ENCODE measurements around the gene PNCK. TPM values are rescaled to one million over a fixed set of nuclear protein-coding genes. Genes with fewer than 3 reads are reported as not detected.

Gene PNCK
- polyA plus RNA-seq, 3 donors = 8.3 to 12.7 (median 10.2) TPM

- no peak for DNase-seq
Measured at GRCh38 chrX:153642655-153643430, 30.8 kb downstream of the PNCK start.

- no peak for DNase-seq
Measured at GRCh38 chrX:153642051-153642654, 31.5 kb downstream of the PNCK start.

DNA sequence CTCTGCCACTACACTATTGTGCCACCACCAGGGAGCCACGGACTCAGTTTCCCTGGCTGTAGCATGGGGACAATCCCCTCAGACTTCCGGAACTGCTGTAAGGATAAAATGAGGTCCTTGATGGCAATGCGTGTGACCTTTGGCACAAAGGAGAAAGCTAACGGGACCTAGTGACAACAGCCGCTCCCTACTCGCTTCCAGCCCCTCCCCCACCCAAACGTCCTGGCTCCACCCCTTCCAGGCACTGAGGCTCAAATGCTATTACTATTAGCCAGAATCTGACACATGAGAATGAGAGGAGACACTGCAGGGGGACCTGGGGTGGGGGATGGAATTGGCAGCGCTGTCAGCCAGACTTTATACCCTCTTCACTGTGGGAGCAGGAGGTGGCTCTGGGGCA, 32.0 kb downstream of the PNCK start:
- no peak for DNase-seq

- DNase-seq = no peak
Measured at GRCh38 chrX:153640736-153641575, 32.7 kb downstream of the PNCK start.

DNA sequence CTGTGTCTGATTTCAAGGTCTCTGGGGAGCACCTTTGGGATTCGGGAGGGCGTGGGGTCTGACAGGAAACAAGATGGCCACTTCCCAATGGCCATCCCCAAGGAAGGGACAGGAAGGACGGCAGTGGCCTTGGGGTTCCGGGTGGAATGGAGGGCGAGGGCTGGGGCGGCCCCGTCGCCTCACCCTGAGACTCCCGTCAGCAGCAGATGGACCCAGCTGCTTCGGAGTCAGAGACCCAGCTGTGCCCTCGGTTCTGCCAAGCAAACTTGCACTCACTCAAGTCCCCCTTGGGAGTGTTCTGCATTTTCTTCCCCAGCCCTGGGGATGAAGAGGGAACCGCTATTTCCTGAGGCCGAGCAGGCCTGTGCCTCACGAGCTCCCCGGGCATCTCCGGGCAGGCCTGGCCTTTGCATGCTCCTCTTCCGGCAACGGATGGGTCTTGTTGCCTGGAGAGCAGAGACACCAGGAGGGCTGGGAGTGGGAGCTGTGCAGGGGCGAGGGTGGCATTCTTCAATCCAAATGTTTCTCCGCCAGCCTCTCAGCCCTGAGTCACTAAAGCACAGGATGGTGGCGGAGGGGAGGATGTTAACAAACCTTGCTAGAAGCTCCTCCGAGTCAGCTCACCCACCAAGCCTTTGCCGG, 33.4 kb downstream of the PNCK start:
- no peak for DNase-seq

GRCh38 chrX:153639177-153640044, 34.2 kb downstream of the PNCK start:
- DNase-seq = no peak

GRCh38 chrX:153638436-153639176, 35.0 kb downstream of the PNCK start:
- DNase-seq = no peak

GRCh38 chrX:153638041-153638371, 35.6 kb downstream of the PNCK start:
- DNase-seq = no peak

DNA sequence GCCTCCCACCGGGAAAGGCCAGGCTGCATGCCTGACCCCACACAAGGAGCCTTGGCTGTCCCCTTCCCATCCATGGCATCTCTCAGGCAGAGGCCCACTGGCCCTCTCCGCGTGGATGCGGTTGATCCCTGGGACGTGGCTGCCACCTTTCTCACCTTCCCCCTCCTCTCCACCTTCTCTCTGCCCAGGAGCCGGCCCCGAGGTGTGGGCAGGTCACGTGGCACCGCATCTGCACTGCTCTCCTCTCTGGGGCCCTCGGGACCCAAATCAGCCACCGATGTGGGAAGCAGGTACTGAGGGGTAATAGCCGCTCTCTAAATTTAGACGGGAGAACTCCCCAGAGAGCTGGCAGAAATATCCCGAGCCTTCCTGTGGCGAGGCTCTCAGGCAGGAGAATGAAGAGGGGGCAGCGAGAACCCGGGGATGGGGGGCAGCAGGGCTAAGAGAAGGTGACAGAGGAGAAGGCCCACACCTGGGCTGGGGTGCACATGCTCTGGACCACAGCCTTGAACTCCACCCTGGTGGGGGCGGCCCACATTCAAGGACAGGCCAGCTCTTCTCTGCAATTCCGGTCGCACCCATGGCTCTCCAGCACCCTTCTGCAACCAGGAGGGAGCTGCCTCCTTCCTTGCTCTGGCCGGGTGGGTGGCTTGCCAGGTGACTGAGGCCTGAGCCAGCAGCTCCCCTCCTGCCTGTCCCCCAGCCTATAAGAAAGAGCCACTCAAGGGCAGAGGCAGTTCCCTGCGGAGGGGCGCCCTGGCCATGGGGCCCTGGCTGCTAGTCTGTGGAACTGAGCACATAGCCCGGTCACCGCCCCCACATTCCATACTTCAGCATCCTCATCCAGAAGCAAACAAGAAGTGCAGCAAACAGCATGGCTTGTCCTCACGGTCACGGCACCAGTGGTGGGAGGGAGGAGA, 36.2 kb downstream of the PNCK start:
- DNase-seq = no peak

DNA sequence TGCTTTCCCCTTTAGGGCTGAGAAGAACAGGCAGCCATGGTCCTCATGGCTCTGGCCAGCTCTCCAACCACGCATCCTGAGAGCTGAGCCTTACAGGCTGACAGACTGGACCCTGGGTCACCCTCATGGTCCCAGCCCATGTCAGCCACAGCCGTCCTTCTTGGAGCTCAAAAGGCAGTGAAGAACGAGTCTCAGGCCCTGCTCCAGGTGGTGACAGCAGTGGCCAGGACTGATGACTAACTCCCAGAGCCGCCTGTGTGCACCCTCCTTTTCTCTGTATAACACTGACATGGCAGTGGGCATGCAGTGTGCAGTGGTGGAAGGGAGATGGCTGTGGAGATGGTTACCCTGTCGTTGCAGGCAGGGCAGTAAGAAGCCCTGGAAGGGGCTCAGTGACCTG, 36.9 kb downstream of the PNCK start:
- no peak for DNase-seq

GRCh38 chrX:153635788-153636668, 37.6 kb downstream of the PNCK start:
- no peak for DNase-seq

GRCh38 chrX:153635388-153635787, 38.2 kb downstream of the PNCK start:
- DNase-seq = no peak

DNA sequence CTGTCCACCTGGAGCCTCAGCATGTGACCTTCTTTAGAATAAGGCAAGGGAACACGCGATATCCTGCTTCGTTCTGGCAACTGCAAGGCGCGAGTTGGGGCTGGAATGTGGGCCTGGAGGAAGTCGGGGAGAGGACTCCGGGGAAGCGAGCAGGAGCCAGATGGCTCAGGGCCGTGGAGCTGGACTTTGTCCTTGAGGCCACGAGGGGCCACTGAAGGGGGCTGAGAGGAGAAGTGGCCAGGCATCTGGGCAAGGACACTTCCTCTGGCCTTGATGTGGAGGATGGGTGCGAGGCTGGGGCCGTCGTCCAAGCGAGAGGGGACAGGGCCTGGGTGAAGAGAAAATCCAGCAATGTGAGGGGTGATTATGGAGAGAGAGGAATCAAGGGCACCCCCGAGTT, 38.8 kb downstream of the PNCK start:
- DNase-seq = no peak

- no peak for DNase-seq
Measured at GRCh38 chrX:153634236-153634635, 39.4 kb downstream of the PNCK start.

DNA sequence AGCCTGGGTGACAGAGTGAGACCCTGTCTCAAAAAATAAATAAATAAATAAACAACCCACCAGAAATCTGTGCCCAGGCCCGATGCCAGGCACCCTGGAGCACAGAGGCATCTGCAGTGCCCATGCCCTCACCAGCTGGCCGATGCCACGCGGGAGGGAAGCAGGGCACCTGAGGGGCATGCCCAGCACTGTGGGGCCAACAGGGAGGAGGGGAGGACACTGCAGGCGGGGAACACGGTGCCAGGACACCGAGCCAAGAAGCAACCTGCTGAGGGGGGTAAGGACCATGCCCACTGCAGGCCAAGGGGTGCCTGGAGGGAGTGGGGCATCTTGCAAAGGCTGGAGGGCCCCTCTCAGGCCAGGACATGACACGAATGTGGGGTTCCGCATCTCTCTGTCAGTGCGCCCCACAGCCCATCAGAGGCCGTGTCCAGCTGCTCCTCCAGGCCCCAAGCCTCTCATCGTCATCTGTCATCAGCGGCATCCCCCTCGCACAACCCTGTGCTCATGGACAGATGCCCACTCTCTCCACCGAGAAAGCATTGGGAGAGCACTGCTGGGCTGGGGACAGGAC, 39.9 kb downstream of the PNCK start:
- no peak for DNase-seq

DNA sequence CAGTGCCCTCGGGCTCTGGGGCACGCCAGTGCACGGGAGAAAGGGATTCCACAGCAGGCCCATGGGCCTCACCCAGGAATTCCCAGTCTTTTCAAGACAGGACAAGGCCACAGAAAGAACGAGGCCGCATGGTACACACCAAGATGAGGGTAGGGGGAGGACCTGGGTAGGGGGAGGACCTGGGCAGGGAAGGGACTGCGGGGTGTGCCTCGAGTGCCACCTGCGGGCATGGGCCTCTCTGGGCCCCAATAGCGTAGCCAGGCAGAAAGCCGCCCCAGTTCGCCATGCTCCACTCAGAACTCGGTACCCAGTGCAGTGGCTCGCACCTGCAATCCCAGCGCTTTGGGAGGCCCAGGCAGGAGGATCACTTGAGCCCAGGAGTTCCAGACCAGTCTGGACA, 40.6 kb downstream of the PNCK start:
- DNase-seq = no peak

DNA sequence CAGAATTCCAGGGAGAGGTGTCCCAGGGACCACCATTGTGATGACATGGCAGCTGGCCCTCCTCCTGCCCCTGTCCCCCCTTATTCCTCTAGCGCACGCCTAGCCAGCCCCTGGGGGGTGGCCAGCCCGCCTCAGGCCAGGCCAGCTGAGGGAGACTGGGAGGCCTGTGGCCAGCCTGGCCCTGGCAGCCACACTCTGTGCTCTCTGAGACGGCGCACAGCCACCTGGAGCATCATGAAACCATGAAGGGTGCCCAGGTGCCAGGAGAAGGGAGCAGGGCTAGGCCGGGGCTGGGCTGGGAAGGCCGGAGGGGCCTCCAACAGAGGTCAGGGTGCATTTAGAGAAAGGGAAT, 41.0 kb downstream of the PNCK start:
- no peak for DNase-seq

GRCh38 chrX:153631907-153632594, 41.6 kb downstream of the PNCK start:
- no peak for DNase-seq

Measured in renal pelvis (tissue), 4 donors.